Measurements from ENCODE around the gene CCL21.
A peak's percentile ranks its signal among the peaks of the same experiment; 100 is the strongest.

The CCL21 gene

DNA sequence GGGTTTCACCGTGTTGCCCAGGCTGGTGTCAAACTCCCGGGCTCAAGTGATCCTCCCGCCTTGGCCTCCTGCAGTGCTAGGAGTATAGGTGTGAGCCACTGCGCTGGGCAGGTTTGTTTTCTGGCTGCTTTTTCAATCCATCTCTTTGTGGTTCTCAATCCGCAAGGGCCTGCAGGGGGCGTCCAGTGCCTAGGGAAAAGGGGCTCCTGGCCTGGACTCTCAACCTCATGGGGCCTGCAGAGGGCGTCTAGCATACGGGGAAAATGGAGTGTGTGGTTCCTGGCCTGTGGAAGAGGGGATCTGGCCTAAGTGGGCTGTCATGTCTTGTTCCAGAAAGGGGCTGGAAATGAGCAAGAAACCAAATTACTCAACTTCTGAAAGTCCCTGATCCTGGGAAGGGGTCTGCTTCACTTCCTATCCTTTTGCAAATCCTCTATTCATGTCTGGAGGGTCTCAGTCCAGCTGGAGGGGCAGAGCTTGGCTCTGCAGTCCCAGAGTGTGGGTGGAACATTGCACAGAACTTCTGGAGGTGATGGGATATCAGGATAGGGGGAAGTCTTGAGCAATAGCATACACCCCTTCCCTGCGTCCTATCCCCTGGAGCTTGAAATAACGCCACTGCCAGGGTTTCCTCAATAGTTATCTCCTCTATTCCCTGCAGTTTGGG is 34.8 kb downstream of the CCL21 start:
- peak; percentile 48 for DNase-seq (ENCODE audit: insufficient read length, low spot score)
- peak; percentile 23 for FAIRE-seq

DNA sequence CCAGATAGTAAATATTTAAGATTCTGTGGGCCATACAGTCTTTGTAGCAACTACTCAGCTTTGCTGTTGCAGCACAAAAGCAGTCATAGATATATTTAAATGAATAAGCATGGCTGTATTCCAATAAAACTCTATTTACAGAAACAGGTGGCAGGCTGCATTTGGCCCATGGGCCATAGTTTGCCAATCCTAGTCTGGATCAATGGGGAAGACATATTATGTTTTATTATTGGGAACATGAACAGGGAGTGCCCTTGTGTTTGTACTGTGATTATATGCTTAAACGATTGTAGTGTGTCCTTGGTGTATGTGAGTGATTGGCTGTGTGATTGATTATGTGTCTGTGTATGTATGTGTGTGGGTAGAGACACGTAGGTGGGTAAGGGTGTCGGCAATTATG is 35.5 kb downstream of the CCL21 start:
- DNase-seq (ENCODE audit: insufficient read length, low spot score) (no peak), FAIRE-seq (no peak)

DNA sequence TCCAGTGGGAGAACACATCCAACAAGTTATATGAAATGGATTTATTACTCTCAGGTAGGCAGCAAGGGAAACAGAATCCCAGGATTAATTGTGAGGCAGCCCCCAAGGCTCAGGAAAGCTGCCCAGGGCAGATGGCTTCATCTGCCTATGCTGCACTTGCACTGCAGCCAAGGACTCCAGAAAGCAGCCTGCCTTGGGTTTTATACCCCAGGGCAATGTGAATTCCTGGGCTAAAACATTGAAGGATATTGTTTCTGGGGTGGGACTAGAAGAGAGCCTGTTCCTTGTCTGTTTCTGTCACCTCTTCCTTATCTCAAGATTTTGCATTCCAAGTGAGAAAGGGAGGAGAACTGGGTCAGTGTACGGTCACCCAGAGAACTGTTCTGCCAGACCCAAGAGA is 38.6 kb downstream of the CCL21 start:
- DNase-seq (ENCODE audit: insufficient read length, low spot score), result no peak
- no peak for FAIRE-seq

DNA sequence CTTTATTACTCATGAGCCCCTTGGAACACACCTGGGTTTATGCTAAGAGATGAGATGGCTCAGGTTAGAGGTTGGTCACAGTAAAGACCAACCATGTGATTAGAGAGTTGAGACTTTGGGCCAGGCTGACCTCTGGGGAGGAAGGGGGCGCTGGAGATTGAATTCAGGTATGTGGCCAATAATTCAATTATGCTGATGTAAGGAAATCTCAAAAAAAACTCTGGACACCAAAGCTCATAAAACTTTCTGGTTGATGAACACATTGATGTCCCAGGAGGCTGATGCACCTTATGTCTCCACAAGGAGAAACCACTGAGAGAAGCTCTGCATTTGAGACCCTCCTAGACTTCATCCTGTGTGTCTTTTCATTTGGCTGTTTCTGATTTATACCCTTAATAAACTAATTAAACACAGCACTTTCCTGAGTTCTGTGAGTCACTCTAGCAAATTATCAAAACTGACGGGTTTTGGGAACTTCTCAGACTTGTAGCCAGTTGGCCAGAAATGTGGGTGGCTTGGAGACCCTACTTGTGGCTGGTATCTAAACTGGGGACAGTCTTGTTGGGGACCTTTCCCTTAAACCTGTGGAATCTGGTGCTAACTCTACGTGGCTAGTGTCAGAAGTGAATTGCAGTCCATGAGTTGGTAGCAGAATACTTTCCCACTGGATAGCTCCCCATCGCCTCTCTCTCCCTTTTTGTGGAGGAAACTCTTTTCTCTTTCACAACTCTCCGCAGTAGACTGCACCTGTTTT is 40.0 kb downstream of the CCL21 start:
- no peak for FAIRE-seq
- no peak for DNase-seq (ENCODE audit: insufficient read length, low spot score)

DNA sequence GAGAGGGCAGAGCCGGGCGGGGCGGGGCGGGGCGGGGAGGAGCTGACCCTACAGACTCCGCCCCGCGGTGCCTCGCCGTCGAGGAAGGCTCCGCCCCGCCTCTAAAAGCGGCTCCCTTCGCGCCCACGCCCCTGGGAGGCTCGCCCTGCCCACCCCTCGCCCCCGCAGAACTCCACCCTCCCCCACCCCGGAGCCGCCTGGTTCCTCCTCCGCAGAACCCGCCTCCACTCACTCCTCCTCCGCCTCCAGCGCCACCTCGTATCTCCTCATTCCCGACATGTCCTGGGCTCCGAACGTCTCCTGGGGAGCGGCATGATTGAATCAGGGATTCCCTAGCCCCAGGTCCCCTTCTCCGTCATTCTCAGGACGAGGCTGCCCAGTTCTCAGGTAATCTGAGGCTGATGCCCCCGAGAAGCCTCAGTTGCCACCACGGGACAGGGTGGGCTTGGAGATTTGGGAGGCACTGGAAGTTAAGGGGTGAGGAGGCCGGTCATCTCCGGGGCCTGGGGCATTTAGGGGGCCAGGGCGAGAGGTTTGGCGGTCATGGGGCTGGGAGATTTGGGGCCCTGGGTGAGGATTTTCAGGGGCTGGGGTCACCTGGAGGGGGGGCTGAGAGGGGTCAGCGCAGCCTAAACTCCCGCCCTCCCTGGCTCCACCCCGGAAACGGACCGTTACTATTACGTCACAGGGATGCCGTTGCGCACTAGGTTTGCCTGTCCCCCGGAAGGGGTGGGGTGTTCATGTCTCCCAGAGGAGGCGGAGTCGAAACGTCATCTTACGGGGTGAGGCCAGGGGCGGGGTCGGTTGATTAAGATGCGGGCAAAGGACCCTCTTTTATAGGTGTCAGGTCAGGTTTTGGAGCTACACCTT is 44.3 kb downstream of the CCL21 start:
- DNase-seq (ENCODE audit: insufficient read length, low spot score) (peak; percentile 79), FAIRE-seq (peak; percentile 84)

DNA sequence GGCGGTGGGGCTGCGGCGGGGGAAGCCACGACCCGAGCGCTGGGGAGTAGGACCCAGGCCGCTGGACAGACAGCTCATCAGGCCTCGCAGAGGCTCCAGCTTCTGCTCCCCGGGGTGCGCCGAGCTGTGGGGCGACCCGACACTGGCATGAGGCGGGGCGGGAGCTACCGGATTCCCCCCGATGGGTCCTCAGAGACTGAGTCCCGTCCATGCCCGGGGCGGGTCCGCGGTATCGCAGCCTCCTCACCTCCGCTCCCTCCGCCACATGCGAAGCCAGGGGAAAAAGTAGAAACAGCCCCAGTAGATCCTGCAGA is 44.9 kb downstream of the CCL21 start:
- DNase-seq (ENCODE audit: insufficient read length, low spot score), result no peak
- FAIRE-seq, result no peak

DNA sequence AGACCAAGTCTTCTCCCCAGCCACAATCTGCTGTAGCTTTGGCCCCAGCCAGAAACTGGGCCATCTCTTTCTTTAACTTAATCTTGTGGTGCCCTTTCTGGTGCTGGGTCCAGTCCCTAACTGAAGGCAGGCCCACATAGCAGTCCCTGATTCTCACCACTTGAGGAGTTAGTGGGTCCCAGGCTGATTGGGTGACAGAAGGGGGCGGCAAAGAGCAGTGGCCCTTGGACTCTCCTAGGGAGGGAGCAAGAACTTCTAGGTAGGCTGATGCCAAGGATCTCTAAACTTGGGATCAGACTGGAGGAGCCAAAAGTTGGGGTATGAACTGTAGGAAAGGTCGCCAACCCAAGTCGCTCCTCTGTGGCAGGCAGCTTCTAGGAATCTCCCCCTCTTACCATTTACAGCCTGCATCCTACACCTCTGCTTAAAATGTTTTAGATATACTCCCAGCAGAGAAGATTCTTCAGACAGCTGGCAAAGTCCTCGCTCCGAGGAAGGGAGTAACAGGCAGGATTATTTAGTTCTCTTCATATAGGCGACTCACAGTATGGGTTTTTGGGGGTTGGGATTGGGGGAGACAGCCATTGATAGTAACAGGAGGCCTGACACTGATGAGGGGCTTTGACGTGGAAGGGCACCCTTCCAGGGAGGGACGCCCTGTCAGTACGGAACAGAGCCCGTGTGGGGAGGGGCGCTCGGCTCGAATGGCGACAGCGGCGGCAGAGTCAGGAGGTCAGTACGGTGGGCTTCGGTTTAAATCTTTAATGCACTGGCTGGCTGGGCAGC is 45.5 kb downstream of the CCL21 start:
- FAIRE-seq, result peak; percentile 51

DNA sequence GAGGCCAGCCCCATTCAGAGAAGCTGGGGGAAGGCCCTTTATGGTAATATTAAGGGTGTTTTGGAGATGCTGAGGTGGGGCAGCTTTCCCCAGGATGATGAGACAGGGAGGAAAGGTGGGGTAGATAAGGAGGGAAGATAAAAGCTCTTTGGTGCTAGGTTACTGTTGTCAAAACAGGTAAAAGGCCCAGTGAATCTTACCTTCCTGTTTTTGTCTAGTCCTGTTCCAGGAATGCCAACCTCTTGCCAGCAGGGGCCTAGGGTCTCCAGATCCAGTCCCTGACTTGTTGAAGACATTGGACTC is 46.7 kb downstream of the CCL21 start:
- DNase-seq (ENCODE audit: insufficient read length, low spot score) (no peak), FAIRE-seq (no peak)

More for the DNA sequence above, 45.5 kb downstream of the CCL21 start:
- DNase-seq (ENCODE audit: insufficient read length, low spot score), result peak; percentile 61

DNA sequence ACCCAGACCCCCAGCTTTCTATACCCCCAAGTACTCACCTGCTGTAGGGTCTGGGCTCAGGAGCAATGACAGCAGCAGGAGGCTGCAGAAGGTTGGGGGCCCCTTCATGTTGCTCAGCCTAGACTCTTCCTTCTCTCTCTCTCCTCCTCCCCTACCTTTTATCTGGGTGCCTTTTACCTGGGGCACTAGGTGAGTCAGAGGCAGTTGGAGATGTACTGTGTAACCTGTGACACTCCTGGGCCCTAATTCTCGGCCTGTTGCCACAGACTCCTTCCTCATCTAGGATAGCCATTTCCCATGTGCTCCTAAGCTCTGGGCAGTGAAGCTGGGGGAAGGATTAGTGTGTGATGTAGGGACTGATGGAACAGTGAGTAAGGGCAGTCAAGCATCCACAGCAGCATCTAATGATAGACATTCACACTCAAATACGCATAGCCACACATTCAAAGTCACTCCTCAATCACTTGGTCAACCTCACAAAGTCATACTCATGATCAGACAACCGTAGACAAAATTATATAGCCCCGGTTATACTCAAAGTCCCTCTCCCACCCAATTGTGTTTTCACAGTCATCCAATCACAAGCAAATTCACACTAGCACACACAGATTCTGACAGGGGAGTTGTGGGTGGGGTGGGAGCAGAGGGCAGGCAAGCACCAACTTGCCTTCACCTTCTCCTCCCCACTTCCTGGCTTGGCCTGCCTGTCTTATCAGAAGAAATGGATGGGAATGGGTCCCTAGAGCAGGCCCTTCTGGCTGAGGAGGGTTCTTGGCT is 47.2 kb downstream of the CCL21 start, which contains the start of gene CCL27:
TSS of gene CCL27 (minus strand) at position 132 of the 777 bp plus-strand sequence. CDS start at position 108, 24 bp downstream.
- FAIRE-seq (no peak), DNase-seq (ENCODE audit: insufficient read length, low spot score) (no peak)

DNA sequence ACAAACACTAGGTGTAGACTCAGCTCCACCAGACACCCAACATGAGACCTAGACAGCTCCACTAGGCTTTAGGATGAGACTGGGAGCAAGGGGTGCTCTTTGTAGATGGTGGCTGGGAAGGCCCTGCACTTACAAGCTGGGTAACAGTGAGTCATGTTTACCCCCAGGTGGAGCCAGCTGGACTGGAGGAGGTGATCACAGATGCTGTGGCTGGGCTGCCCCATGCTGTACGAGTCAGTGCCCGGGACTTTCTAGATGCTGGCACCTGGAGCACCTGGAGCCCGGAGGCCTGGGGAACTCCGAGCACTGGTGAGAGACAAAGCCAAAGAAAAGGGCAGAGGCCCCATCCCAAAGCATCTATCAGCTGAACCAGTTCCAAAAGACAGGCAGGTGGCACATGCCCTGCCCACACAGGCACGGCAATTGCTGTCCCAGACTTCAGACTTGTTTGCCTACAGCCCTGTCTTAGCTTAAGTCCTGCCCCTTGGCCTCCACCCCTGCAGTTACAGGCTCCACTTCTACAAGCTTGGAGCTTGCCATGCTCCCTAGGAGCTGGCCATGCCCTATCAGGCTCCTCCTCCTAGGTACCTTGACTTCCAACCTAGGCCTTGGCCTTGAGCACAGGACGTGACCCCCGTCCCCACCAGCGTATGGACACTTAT is 50.2 kb downstream of the CCL21 start:
- FAIRE-seq (no peak), DNase-seq (ENCODE audit: insufficient read length, low spot score) (no peak)

Data from GM19239 (cell line).